Measurements from ENCODE around the gene ARHGEF28.
A peak's percentile ranks its signal among the peaks of the same experiment; 100 is the strongest.

Gene ARHGEF28

DNA sequence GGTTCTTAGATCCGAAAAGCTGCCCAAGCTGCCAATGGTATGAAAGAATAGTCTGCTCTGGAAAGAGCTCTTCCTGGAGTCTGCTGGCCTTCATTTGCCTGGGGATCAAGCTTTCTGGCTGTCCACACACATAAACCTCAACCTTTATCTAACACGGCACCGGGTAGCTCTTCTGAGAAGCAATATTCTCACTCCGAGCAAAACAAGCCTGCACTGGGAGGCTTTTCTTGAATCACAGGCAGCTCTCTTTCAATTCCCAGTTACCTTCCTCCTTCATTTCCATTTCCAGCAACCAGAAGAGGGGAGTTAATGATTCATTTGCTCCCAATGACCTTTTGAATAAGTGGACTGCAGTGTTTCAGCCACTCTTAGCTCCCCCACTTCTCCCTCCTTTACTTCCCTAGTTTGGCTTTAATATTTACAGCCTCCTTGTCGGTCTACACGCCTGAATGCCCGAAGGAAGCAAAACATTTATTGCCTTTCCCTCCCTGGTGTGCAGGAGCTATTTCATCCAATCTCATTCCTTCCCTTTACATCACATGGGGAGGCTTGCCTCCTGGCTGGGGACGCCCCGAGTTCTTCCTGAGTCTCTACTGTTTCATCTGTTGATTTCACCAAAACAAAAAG, 187.1 kb downstream of the ARHGEF28 start:
- Histone ChIP-seq H2AFZ (ENCODE audit: insufficient read depth, low read length, poor library complexity) (no peak overlapping the region), H3K36me3 (ENCODE audit: control insufficient read depth in 1 of 2, insufficient read depth in 2 of 2, low read length in 2 of 2) (no peaks in the 10 kb centered on the region), H2BK5ac (ENCODE audit: low read depth, low read length, poor library complexity) (no peak overlapping the region), H3K4me2 (ENCODE audit: low read length) (no peak overlapping the region), H3K23ac (ENCODE audit: low read length) (no peak overlapping the region), H3K27me3 (ENCODE audit: insufficient read depth, low read length) (no peaks in the 10 kb centered on the region), H2AK5ac (ENCODE audit: low read length) (no peak overlapping the region), H3K18ac (ENCODE audit: low read length) (no peak overlapping the region), H3K9ac (ENCODE audit: low read length) (no peak overlapping the region), H3K4ac (ENCODE audit: low read depth, low read length) (no peak overlapping the region), H2BK120ac (ENCODE audit: insufficient read depth, low read length, poor library complexity) (no peak overlapping the region), H3K14ac (ENCODE audit: low read length) (no peak overlapping the region), H3K79me1 (ENCODE audit: low read length) (no peaks in the 10 kb centered on the region), H4K91ac (ENCODE audit: low read depth, low read length) (no peak overlapping the region), H3K4me1 (ENCODE audit: control insufficient read depth in 1 of 2, insufficient read depth in 2 of 2, low read length in 2 of 2) (no peaks in the 10 kb centered on the region), H3K9me3 (ENCODE audit: insufficient read depth, low read depth, low read length) (no peaks in the 10 kb centered on the region), H2BK12ac (ENCODE audit: low read length) (no peak overlapping the region), H4K8ac (ENCODE audit: low read depth, low read length) (no peak overlapping the region), H3K27ac (ENCODE audit: low read depth, low read length) (no peak overlapping the region), H3K4me3 (ENCODE audit: low read depth, low read length) (no peak overlapping the region), H3K79me2 (ENCODE audit: control insufficient read depth, insufficient read depth, low read length, poor library complexity) (no peaks in the 10 kb centered on the region), H4K12ac (ENCODE audit: low read depth, low read length) (no peak overlapping the region)
- WGBS (ENCODE audit: extremely low coverage, insufficient coverage, insufficient read length), result no CpG with 5 or more reads among the region's 9 CpGs
- no peak for DNase-seq

DNA sequence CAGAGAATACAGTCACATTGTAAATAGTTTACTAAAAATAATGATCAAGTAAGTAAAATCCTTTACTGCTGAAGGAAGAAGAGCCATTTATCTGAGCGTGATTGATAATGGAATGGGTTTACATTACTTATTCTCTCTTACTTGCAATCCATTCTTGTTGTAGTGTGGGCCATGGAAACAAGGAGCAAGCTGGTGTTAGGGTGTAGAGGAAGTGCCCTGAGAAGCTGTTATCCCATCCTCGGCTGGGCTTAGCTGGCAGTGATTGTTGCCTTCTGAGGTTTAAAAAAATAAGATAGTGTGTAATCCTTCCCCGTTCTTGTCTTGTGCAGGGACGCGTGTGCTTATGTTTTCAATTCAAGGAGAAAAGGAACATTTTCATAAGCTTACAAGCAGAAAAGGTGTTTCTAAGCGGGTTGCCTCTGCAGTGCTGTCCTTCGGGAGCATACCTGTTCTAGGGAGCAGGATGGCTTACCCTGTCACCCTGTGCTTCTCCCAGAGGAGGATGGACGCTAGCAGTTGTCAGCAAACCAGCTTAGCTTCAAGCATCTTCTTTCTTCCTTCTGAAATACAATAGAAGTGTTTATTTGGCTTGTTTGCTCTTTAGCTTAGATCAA, 188.3 kb downstream of the ARHGEF28 start:
- Histone ChIP-seq H3K23ac (ENCODE audit: low read length) (no peak overlapping the region), H2BK5ac (ENCODE audit: low read depth, low read length, poor library complexity) (no peak overlapping the region), H4K8ac (ENCODE audit: low read depth, low read length) (no peak overlapping the region), H3K14ac (ENCODE audit: low read length) (no peak overlapping the region), H2AFZ (ENCODE audit: insufficient read depth, low read length, poor library complexity) (no peak overlapping the region), H3K18ac (ENCODE audit: low read length) (no peak overlapping the region), H3K27me3 (ENCODE audit: insufficient read depth, low read length) (no peaks in the 10 kb centered on the region), H3K4me1 (ENCODE audit: control insufficient read depth in 1 of 2, insufficient read depth in 2 of 2, low read length in 2 of 2) (no peaks in the 10 kb centered on the region), H3K4ac (ENCODE audit: low read depth, low read length) (no peak overlapping the region), H2AK5ac (ENCODE audit: low read length) (no peak overlapping the region), H3K4me3 (ENCODE audit: low read depth, low read length) (peak overlapping the region; percentile 14), H3K27ac (ENCODE audit: low read depth, low read length) (no peak overlapping the region), H3K36me3 (ENCODE audit: control insufficient read depth in 1 of 2, insufficient read depth in 2 of 2, low read length in 2 of 2) (no peaks in the 10 kb centered on the region), H4K12ac (ENCODE audit: low read depth, low read length) (no peak overlapping the region), H3K9me3 (ENCODE audit: insufficient read depth, low read depth, low read length) (no peaks in the 10 kb centered on the region), H3K79me2 (ENCODE audit: control insufficient read depth, insufficient read depth, low read length, poor library complexity) (no peaks in the 10 kb centered on the region), H4K91ac (ENCODE audit: low read depth, low read length) (no peak overlapping the region), H2BK12ac (ENCODE audit: low read length) (no peak overlapping the region), H3K79me1 (ENCODE audit: low read length) (no peaks in the 10 kb centered on the region), H2BK120ac (ENCODE audit: insufficient read depth, low read length, poor library complexity) (no peak overlapping the region), H3K9ac (ENCODE audit: low read length) (no peak overlapping the region), H3K4me2 (ENCODE audit: low read length) (no peak overlapping the region)
- DNase-seq, result no peak
- WGBS (ENCODE audit: extremely low coverage, insufficient coverage, insufficient read length), result no CpG with 5 or more reads among the region's 8 CpGs

DNA sequence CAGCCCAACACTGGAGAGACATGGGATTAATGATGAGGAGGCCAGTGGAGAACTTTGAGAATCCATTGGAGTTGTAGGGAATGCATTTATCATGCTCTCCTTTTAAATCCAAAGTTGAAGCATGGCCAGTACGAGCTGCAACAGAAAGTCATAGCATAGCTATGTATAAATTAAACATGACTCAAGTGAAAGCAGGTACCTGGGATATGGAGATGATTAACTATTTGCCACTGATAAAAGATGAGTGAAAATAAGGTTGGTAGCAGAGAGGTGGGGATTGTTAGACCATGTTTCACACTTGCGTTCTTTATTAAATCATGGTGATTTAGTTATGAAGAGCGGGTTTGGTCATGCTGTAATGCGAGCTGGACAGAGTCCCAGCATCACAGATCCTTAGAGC, 189.6 kb downstream of the ARHGEF28 start:
- no peak overlapping the region for H2BK120ac ChIP-seq (ENCODE audit: insufficient read depth, low read length, poor library complexity)
- no peak overlapping the region for H3K23ac ChIP-seq (ENCODE audit: low read length)
- no peak overlapping the region for H3K14ac ChIP-seq (ENCODE audit: low read length)
- DNase-seq, result no peak
- WGBS (ENCODE audit: extremely low coverage, insufficient coverage, insufficient read length), result no CpG with 5 or more reads among the region's 4 CpGs
- H2BK5ac ChIP-seq (ENCODE audit: low read depth, low read length, poor library complexity), result no peak overlapping the region
- H3K4me3 ChIP-seq (ENCODE audit: low read depth, low read length), result no peak overlapping the region
- H3K9ac ChIP-seq (ENCODE audit: low read length), result no peak overlapping the region
- H3K27ac ChIP-seq (ENCODE audit: low read depth, low read length), result no peak overlapping the region
- no peaks in the 10 kb centered on the region for H3K79me1 ChIP-seq (ENCODE audit: low read length)
- no peaks in the 10 kb centered on the region for H3K9me3 ChIP-seq (ENCODE audit: insufficient read depth, low read depth, low read length)
- no peak overlapping the region for H4K91ac ChIP-seq (ENCODE audit: low read depth, low read length)
- H3K36me3 ChIP-seq (ENCODE audit: control insufficient read depth in 1 of 2, insufficient read depth in 2 of 2, low read length in 2 of 2), result no peaks in the 10 kb centered on the region
- no peak overlapping the region for H4K8ac ChIP-seq (ENCODE audit: low read depth, low read length)
- no peak overlapping the region for H3K4me2 ChIP-seq (ENCODE audit: low read length)
- no peak overlapping the region for H4K12ac ChIP-seq (ENCODE audit: low read depth, low read length)
- no peak overlapping the region for H3K4ac ChIP-seq (ENCODE audit: low read depth, low read length)
- H3K27me3 ChIP-seq (ENCODE audit: insufficient read depth, low read length), result no peaks in the 10 kb centered on the region
- H3K79me2 ChIP-seq (ENCODE audit: control insufficient read depth, insufficient read depth, low read length, poor library complexity), result no peaks in the 10 kb centered on the region
- H2BK12ac ChIP-seq (ENCODE audit: low read length), result no peak overlapping the region
- H3K18ac ChIP-seq (ENCODE audit: low read length), result no peak overlapping the region
- no peak overlapping the region for H2AK5ac ChIP-seq (ENCODE audit: low read length)
- H3K4me1 ChIP-seq (ENCODE audit: control insufficient read depth in 1 of 2, insufficient read depth in 2 of 2, low read length in 2 of 2), result no peaks in the 10 kb centered on the region
- H2AFZ ChIP-seq (ENCODE audit: insufficient read depth, low read length, poor library complexity), result no peak overlapping the region

DNA sequence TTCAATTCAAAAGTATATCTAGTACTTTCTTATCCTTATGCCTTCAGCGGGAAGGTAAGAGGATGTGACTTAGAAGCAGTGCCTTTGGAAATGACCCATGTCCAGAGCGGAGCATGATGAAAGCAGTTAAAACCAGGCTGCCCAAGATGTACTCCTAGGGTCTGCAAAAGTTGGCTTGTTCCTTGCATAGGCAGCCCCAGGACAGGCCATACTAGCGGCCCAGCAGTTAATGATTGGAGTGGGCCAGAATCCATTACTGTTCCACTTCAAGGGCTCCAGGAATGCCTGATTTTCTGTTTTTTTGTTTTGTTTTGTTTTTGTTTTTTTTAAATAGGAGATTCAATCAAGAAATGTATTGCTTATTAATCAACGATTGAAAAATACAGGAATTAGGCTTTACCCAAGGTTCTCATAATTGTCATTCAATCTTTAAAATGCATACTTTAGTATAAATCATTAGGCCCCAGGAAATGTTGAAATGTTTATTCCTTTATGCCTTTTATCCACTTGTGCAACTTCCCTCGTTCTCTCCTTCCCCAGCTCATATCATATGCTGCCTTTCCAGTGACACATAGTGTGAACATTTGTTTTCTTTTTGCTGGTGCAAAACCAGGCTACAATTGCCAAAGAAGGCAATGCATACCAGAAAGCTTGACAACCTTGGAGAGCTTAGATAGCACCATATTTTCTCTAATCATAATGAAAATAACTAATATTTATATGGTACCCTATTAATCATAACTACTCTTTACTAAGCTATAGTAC, 190.8 kb downstream of the ARHGEF28 start:
- H2BK12ac ChIP-seq (ENCODE audit: low read length), result no peak overlapping the region
- H3K27ac ChIP-seq (ENCODE audit: low read depth, low read length), result no peak overlapping the region
- H3K9ac ChIP-seq (ENCODE audit: low read length), result no peak overlapping the region
- H3K9me3 ChIP-seq (ENCODE audit: insufficient read depth, low read depth, low read length), result no peaks in the 10 kb centered on the region
- H3K27me3 ChIP-seq (ENCODE audit: insufficient read depth, low read length), result no peaks in the 10 kb centered on the region
- H3K4me2 ChIP-seq (ENCODE audit: low read length), result no peak overlapping the region
- no peak overlapping the region for H3K14ac ChIP-seq (ENCODE audit: low read length)
- no peak overlapping the region for H2BK5ac ChIP-seq (ENCODE audit: low read depth, low read length, poor library complexity)
- no peaks in the 10 kb centered on the region for H3K79me1 ChIP-seq (ENCODE audit: low read length)
- no peaks in the 10 kb centered on the region for H3K79me2 ChIP-seq (ENCODE audit: control insufficient read depth, insufficient read depth, low read length, poor library complexity)
- no CpG with 5 or more reads among the region's 5 CpGs for WGBS (ENCODE audit: extremely low coverage, insufficient coverage, insufficient read length)
- H2BK120ac ChIP-seq (ENCODE audit: insufficient read depth, low read length, poor library complexity), result no peak overlapping the region
- no peak overlapping the region for H3K4me3 ChIP-seq (ENCODE audit: low read depth, low read length)
- H3K18ac ChIP-seq (ENCODE audit: low read length), result no peak overlapping the region
- no peak overlapping the region for H3K23ac ChIP-seq (ENCODE audit: low read length)
- no peak overlapping the region for H4K91ac ChIP-seq (ENCODE audit: low read depth, low read length)
- no peak overlapping the region for H3K4ac ChIP-seq (ENCODE audit: low read depth, low read length)
- no peaks in the 10 kb centered on the region for H3K4me1 ChIP-seq (ENCODE audit: control insufficient read depth in 1 of 2, insufficient read depth in 2 of 2, low read length in 2 of 2)
- DNase-seq, result no peak
- H4K8ac ChIP-seq (ENCODE audit: low read depth, low read length), result no peak overlapping the region
- no peaks in the 10 kb centered on the region for H3K36me3 ChIP-seq (ENCODE audit: control insufficient read depth in 1 of 2, insufficient read depth in 2 of 2, low read length in 2 of 2)
- H2AK5ac ChIP-seq (ENCODE audit: low read length), result no peak overlapping the region
- H4K12ac ChIP-seq (ENCODE audit: low read depth, low read length), result no peak overlapping the region
- H2AFZ ChIP-seq (ENCODE audit: insufficient read depth, low read length, poor library complexity), result no peak overlapping the region

Measured in trophoblast cell (in vitro differentiated cells and primary cell).